SU-DHL-6 (cell line): ENCODE data around the gene PRR23A.

Experiments used
- H2AFZ ChIP-seq: fragments of 200-600 bp; sonication (generic); 2 replicates; pipeline ENCODE4 v1.6.1; 2014; ENCODE audit warnings: low read depth, mild to moderate bottlenecking, moderate library complexity, mixed read lengths, antibody characterized with exemption, low read length; ENCODE audit not compliant: severe bottlenecking
- H3F3A ChIP-seq: fragments of 200-600 bp; shearing (Covaris generic); 2 replicates; pipeline ENCODE4 v1.6.0; 2016; ENCODE audit warnings: antibody characterized with exemption, mild to moderate bottlenecking; ENCODE audit not compliant: insufficient read depth
- H3K27ac ChIP-seq: fragments of 200-600 bp; sonication (generic); 2 replicates; pipeline ENCODE4 v1.5.1; 2016; ENCODE audit warnings: low read depth, mild to moderate bottlenecking, low read length, moderate library complexity, mixed read lengths
- H3K27me3 ChIP-seq: fragments of 200-600 bp; sonication (generic), shearing (Covaris generic); 2 replicates; pipeline ENCODE4 v1.6.0; 2014; ENCODE audit warnings: mild to moderate bottlenecking, low read length
- H3K36me3 ChIP-seq: fragments of 200-600 bp; sonication (generic); 2 replicates; pipeline ENCODE4 v1.6.1; 2014; ENCODE audit warnings: mild to moderate bottlenecking, low read length, mixed read lengths
- H3K4me2 ChIP-seq: fragments of 300-600, 200-600 bp; shearing (Covaris generic), sonication (generic); 2 replicates; pipeline ENCODE4 v1.6.0; 2014; ENCODE audit warnings: low read length, low read depth, mild to moderate bottlenecking; ENCODE audit not compliant: poor library complexity, severe bottlenecking
- H3K4me3 ChIP-seq: fragments of 200-600 bp; sonication (generic); 2 replicates; pipeline ENCODE4 v1.5.1; 2014; ENCODE audit warnings: antibody characterized with exemption, low read length, mild to moderate bottlenecking, mixed read lengths; ENCODE audit not compliant: insufficient read depth, poor library complexity, severe bottlenecking
- H3K79me2 ChIP-seq: fragments of 200-600 bp; sonication (generic); 2 replicates; pipeline ENCODE4 v1.6.1; 2014; ENCODE audit warnings: mild to moderate bottlenecking, low read length, moderate library complexity; ENCODE audit not compliant: insufficient read depth
- H3K9ac ChIP-seq: fragments of 200-600 bp; sonication (generic); 2 replicates; pipeline ENCODE4 v1.7.0; 2014; ENCODE audit warnings: mild to moderate bottlenecking, low read length
- H3K9me2 ChIP-seq: fragments of 200-600 bp; sonication (generic); replicated peaks from 2 replicates; pipeline ENCODE4 v1.6.1; 2014; ENCODE audit warnings: low read length; ENCODE audit not compliant: insufficient read depth
- H3K9me3 ChIP-seq: fragments of 200-600 bp; sonication (generic); 2 replicates; pipeline ENCODE4 v1.6.1; 2014; ENCODE audit warnings: low read length, mixed read lengths; ENCODE audit not compliant: insufficient read depth
- H4K20me1 ChIP-seq: fragments of 200-600 bp; sonication (generic); 2 replicates; pipeline ENCODE4 v1.6.1; 2014; ENCODE audit warnings: low read depth, mild to moderate bottlenecking, antibody characterized with exemption, low read length, moderate library complexity, mixed read lengths
- CTCF ChIP-seq: fragments of 200-600 bp; sonication (generic); IDR thresholded peaks from one replicate; pipeline ENCODE4 v1.5.1; 2017; ENCODE audit warnings: antibody characterized with exemption, mild to moderate bottlenecking, low read length, moderate library complexity; ENCODE audit not compliant: insufficient read depth, poor library complexity, severe bottlenecking
- EZH2phosphoT487 ChIP-seq: fragments of 200-600 bp; sonication (generic), shearing (Covaris generic); conservative IDR thresholded peaks from 2 replicates; pipeline ENCODE4 v1.6.1; 2018; ENCODE audit warnings: mild to moderate bottlenecking, antibody characterized with exemption, low read length, moderate library complexity, mixed read lengths

Gene PRR23A

GRCh38 chr3:138987181-138987580 lies 18.9 kb downstream of the PRR23A start:
- Histone ChIP-seq H3K27me3 (no peaks in the 10 kb centered on the region), H3K27ac (no peak overlapping the region), H2AFZ (no peak overlapping the region), H3K4me3 (no peak overlapping the region), H3K79me2 (no peaks in the 10 kb centered on the region), H3K9me3 (no peaks in the 10 kb centered on the region), H4K20me1 (no peaks in the 10 kb centered on the region), H3K9me2 (no peaks in the 10 kb centered on the region), H3F3A (no peaks in the 10 kb centered on the region), H3K36me3 (no peaks in the 10 kb centered on the region), H3K9ac (no peak overlapping the region), H3K4me2 (no peak overlapping the region)
- TF ChIP-seq CTCF (no peak), EZH2phosphoT487 (no peak)

- no peaks in the 10 kb centered on the region for H3F3A ChIP-seq
- H3K4me3 ChIP-seq: no peak overlapping the region
- H3K9ac ChIP-seq: no peak overlapping the region
- no peaks in the 10 kb centered on the region for H3K36me3 ChIP-seq
- H3K9me3 ChIP-seq: no peaks in the 10 kb centered on the region
- no peaks in the 10 kb centered on the region for H3K9me2 ChIP-seq
- no peaks in the 10 kb centered on the region for H3K79me2 ChIP-seq
- no peaks in the 10 kb centered on the region for H4K20me1 ChIP-seq
- no peak overlapping the region for H3K4me2 ChIP-seq
- H3K27me3 ChIP-seq: no peaks in the 10 kb centered on the region
- no peak overlapping the region for H3K27ac ChIP-seq
- H2AFZ ChIP-seq: no peak overlapping the region
- TF ChIP-seq CTCF (no peak), EZH2phosphoT487 (no peak)
These were observed 20.1 kb downstream of the PRR23A start for GRCh38 chr3:138985932-138986331.

GRCh38 chr3:138984816-138985215 lies 21.3 kb downstream of the PRR23A start:
- Histone ChIP-seq H4K20me1 (no peaks in the 10 kb centered on the region), H3K79me2 (no peaks in the 10 kb centered on the region), H3F3A (no peaks in the 10 kb centered on the region), H3K4me3 (no peak overlapping the region), H3K4me2 (no peak overlapping the region), H3K9me2 (no peaks in the 10 kb centered on the region), H3K36me3 (no peaks in the 10 kb centered on the region), H3K27ac (no peak overlapping the region), H3K27me3 (no peaks in the 10 kb centered on the region), H3K9ac (no peak overlapping the region), H2AFZ (no peak overlapping the region), H3K9me3 (no peaks in the 10 kb centered on the region)
- TF ChIP-seq EZH2phosphoT487 (no peak), CTCF (no peak)
